ENCODE results near the gene CCDC152. TPM values are rescaled to one million over a fixed set of nuclear protein-coding genes. Genes with fewer than 3 reads are reported as not detected.

Gene CCDC152
- total RNA-seq, 1 experiment from 2014 or later: 0.13 TPM

DNA sequence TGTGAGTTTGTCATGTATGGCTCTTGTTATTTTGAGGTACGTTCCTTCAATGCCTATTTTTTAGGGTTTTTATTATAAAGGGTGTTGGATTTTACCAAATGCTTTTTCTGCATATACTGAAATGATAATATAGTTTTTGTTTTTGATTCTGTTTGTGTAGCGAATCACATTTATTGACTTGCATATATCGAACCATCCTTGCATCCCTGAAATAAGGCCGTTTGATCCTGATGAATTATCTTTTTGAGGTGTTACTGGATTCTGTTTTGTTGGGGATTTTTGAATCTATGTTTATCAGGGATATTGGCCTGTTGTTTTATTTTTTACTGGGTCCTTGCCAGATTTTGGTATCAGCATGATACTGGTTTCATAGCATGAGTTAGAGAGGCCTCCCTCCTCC lies 29.1 kb downstream of the CCDC152 start:
- no peak overlapping the region for H2AK5ac ChIP-seq (ENCODE audit: insufficient read length, low read length)
- Mint-ChIP-seq H3K36me3 (ENCODE audit: insufficient read depth in 1 of 3, low read depth in 3 of 3) (peaks cover 0 to 26% (median 1%) of the 10 kb centered on the region in 3 experiments; a peak in 6 of 7 replicates), H3K4me1 (peaks cover 0 to 3% of the 10 kb centered on the region in 2 experiments; a peak in 2 of 4 replicates), H3K9me3 (peaks cover 26 to 27% of the 10 kb centered on the region in 2 experiments), H3K27ac (no peak overlapping the region), H3K4me3 (no peak overlapping the region), H3K27me3 (ENCODE audit: low read depth) (no peaks in the 10 kb centered on the region; the same call in none of the 2 replicates)
- H3K27me3 ChIP-seq (ENCODE audit: insufficient read depth, low read length): no peaks in the 10 kb centered on the region
- TF ChIP-seq, protein P1, sequence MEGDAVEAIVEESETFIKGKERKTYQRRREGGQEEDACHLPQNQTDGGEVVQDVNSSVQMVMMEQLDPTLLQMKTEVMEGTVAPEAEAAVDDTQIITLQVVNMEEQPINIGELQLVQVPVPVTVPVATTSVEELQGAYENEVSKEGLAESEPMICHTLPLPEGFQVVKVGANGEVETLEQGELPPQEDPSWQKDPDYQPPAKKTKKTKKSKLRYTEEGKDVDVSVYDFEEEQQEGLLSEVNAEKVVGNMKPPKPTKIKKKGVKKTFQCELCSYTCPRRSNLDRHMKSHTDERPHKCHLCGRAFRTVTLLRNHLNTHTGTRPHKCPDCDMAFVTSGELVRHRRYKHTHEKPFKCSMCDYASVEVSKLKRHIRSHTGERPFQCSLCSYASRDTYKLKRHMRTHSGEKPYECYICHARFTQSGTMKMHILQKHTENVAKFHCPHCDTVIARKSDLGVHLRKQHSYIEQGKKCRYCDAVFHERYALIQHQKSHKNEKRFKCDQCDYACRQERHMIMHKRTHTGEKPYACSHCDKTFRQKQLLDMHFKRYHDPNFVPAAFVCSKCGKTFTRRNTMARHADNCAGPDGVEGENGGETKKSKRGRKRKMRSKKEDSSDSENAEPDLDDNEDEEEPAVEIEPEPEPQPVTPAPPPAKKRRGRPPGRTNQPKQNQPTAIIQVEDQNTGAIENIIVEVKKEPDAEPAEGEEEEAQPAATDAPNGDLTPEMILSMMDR (conservative IDR thresholded peaks at IDR 0.05): no peak
- H3K4ac ChIP-seq (ENCODE audit: low read depth, low read length): no peak overlapping the region
- H2BK12ac ChIP-seq (ENCODE audit: insufficient read length, low read depth, low read length): no peak overlapping the region
- no CpG with 5 or more reads among the region's 4 CpGs for WGBS (ENCODE audit: extremely low coverage, insufficient read length, low lambda C conversion rate)
- no peak overlapping the region for H3K23ac ChIP-seq (ENCODE audit: insufficient read length, low read depth, low read length)
- H4K20me1 ChIP-seq (ENCODE audit: control insufficient read depth, insufficient read depth, insufficient read length): no peaks in the 10 kb centered on the region
- H3K9ac ChIP-seq (ENCODE audit: extremely low read depth, insufficient read length, low read length): no peak overlapping the region
- H2BK5ac ChIP-seq (ENCODE audit: insufficient read length, low read length): no peak overlapping the region
- no peak overlapping the region for H2BK15ac ChIP-seq (ENCODE audit: low read depth, low read length)
- H3K27ac ChIP-seq (ENCODE audit: insufficient read length, low read depth, low read length): no peak overlapping the region
- H3K23me2 ChIP-seq (ENCODE audit: insufficient read length, low read depth, low read length, poor library complexity, severe bottlenecking): no peaks in the 10 kb centered on the region
- H2AFZ ChIP-seq (ENCODE audit: low read length): no peak overlapping the region
- H3K4me2 ChIP-seq (ENCODE audit: insufficient read depth, insufficient read length, low read length): no peak overlapping the region
- no peak overlapping the region for H3K18ac ChIP-seq (ENCODE audit: insufficient read length, low read depth, low read length)
- H4K8ac ChIP-seq (replicated peaks; ENCODE audit: insufficient read length, low read depth, low read length): no peak overlapping the region
- H3K9me3 ChIP-seq (ENCODE audit: control insufficient read depth, low read depth, low read length): no peaks in the 10 kb centered on the region
- no peaks in the 10 kb centered on the region for H3K79me1 ChIP-seq (ENCODE audit: insufficient read depth, low read depth, low read length, poor library complexity, severe bottlenecking)
- no peak overlapping the region for H2BK20ac ChIP-seq (ENCODE audit: low read depth, low read length, poor library complexity, severe bottlenecking)
- H3K56ac ChIP-seq (ENCODE audit: insufficient read length, low read depth, low read length): no peak overlapping the region
- H2BK120ac ChIP-seq (ENCODE audit: low read depth, low read length, poor library complexity, severe bottlenecking): no peak overlapping the region
- no peak overlapping the region for H4K91ac ChIP-seq (ENCODE audit: insufficient read length, low read depth, low read length)
- no peak overlapping the region for H3K14ac ChIP-seq (ENCODE audit: insufficient read depth, low read length)
- no peaks in the 10 kb centered on the region for H3K79me2 ChIP-seq (ENCODE audit: insufficient read depth, low read length)
- H3K4me1 ChIP-seq (ENCODE audit: insufficient read depth, low read length): no peaks in the 10 kb centered on the region
- H3T11ph ChIP-seq (ENCODE audit: low read length): no peak overlapping the region
- H4K5ac ChIP-seq (ENCODE audit: insufficient read length, low read depth, low read length): no peak overlapping the region
- no peak for DNase-seq
